SIG-M5 treated with dmso at 0.1 percent for 504 hours (cell line): ENCODE data around the gene ANTXR2.

Source experiments
- DNase-seq: peaks from one replicate; lab custom pipeline; 2025; ENCODE audit not compliant: unreplicated experiment; lab: John Stamatoyannopoulos, UW

The ANTXR2 gene

GRCh38 chr4:79874197-79874596 lies 198.8 kb downstream of the ANTXR2 start:
- no peak for DNase-seq

DNA sequence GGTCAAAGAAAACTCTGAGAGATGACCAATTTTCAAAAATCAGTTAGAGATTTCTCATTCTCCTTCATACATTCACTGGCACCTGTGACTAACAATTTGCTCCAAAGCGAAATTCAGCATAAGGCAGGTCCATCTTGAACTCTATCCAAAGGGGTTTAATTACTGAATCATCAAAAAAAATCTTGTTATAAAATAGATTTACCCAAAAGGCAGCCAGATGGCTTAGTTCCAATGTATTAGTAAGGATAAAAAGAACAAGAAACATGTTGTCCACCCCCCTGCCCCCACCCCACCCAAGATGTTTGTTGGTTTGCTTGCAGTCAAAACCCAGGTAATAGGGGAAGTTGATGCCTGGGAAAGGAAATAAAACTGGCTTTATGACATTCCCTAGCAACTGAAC lies 200.3 kb downstream of the ANTXR2 start:
- no peak for DNase-seq

DNA sequence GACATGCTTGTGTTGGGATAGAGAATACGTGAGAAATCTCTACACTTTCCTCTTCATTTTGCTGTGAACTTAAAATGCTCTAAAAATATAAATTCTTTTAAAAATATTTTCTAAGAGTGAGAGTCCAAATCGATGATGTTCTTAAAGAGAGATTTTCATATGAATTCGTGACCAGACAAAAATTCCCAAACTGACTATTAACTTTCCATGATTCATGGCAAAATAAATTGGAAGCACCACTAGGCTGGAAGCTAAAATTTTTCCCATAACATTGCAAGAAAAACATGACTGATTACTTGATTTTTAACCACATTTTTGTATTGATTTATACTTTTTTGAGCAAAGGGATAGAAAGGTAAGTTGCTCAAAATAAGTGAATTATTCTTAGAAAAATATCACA lies 201.1 kb downstream of the ANTXR2 start:
- DNase-seq = no peak

DNA sequence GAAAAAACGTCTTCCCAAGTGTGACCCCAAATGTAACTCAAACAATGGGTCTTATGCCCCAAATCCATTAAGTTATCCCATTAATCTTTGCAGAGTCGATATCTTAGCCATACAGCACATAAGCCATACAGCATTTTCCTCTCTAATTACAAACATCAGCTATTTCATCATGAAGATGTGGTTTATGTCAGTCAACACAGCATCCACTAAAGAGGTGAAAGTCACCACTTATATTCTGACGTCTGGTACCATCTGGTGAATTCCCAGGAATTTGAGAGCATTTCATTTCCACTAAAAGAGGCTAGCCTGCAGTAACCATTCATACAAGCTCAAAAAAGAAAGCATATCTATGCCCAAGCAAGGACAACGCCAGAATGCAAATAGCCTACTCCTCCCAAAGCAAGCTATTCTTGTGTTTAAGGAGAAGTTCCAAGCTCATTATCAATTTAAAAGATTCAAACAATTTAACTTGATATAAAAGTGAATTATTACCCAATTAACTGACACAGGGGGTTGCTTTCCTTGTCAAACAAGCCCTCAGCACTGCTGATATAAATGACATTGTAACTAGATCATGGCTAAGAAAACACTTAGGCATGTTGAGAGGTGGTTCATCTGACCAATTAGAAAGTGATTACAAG lies 203.3 kb downstream of the ANTXR2 start:
- no peak for DNase-seq

DNA sequence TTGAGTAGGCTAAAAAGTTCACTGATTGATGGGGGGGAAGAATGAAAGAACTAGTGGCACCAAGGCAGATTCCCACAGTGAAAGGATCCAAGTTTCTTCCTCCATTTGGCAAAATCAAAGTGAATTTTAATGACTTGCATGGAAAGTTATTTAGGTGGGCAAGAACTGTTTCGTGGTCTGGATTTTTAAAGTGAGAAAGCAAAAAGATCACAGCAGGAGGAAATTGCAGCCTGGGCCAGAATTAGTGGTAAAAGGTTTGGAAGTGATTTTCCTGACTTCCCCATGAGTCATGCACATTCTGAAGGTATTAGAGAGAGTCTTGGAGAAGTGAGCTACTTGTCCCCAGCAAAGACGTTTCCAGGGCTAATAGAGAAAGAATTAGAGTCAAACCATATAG lies 207.8 kb downstream of the ANTXR2 start:
- no peak for DNase-seq

- DNase-seq = no peak
These were observed 208.4 kb downstream of the ANTXR2 start for GRCh38 chr4:79864500-79865200.

- no peak for DNase-seq
These were observed 209.7 kb downstream of the ANTXR2 start for GRCh38 chr4:79863333-79863732.

- DNase-seq = no peak
These were observed 210.2 kb downstream of the ANTXR2 start for GRCh38 chr4:79862821-79863220.

GRCh38 chr4:79857811-79858210 lies 215.2 kb downstream of the ANTXR2 start:
- DNase-seq = no peak

DNA sequence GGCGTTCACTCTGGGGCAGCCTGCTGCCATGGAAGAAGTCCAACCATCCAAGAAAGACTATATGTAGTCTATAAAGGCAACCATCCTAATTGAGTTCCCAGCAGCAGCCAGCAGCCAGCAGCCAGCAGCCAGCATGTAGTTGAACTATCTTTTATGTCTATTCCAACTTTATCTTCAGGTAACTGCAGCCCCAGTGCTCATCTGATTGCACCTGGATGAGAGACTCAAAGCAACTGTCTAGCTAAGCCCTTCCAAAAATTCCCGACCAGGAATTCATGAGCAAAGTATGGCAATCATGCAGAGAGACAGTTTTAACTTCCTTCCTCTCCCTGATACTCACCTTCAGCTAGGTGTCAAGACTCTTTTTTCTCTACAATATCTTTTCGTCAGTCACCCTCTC lies 216.8 kb downstream of the ANTXR2 start:
- no peak for DNase-seq

GRCh38 chr4:79854856-79855502 lies 218.1 kb downstream of the ANTXR2 start:
- no peak for DNase-seq

- DNase-seq = no peak
These were observed 220.7 kb downstream of the ANTXR2 start for GRCh38 chr4:79852305-79852730.

DNA sequence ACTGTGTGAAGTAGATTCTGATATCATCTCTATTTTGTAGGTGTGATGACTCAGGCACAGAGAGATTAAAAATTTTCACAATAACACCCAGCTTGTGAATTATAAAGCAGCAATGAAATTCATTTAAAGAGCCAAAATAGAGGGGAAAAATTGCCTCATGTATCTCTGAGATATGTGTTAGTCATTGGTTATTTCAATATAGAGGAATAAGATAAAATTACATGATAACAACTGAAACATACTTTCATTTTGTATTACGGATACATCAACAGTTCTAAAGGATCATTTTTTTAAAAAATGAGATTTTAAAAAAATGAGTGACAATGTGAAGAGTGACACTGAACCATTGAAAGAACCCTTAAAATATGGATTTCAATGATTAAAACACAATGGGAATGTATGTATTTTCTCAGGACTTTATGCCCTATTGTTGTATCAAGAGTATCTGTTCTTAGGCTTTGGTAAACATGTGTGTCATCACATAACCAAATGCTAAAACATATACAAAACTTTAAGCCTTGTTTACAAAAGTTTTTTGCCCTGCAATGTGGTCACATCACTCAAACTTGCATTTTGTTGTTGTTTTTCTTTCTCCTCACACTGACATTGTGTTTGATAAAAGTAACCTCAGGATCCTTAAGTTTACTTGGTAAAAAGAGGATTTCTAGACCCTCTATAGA lies 221.3 kb downstream of the ANTXR2 start:
- DNase-seq = no peak
